HepG2 (cell line): ENCODE data around the gene CA9. TPM values are rescaled to one million over a fixed set of nuclear protein-coding genes. Genes with fewer than 3 reads are reported as not detected.

Experiments used
- DR1 ChIP-seq: sonication (generic); formaldehyde crosslinking; IDR thresholded peaks from 2 replicates; pipeline ENCODE4 v1.8.0; 2021; ENCODE audit warnings: mild to moderate bottlenecking, missing genetic modification reagents, inconsistent platforms
- FOXO4 ChIP-seq: sonication (generic); formaldehyde crosslinking; conservative IDR thresholded peaks from 2 replicates; pipeline ENCODE4 v1.8.1; 2023; ENCODE audit warnings: missing genetic modification reagents
- KLF16 ChIP-seq, 2 experiments: sonication (generic) in 1 of 2; formaldehyde crosslinking in 1 of 2; IDR thresholded peaks; 2 replicates each; pipeline versions ENCODE4 v1.6.1 to v1.8.0; 2016 to 2023; ENCODE audit warnings: missing genetic modification reagents in 2 of 2, missing compliant biosample characterization in 1 of 2
- TCF7L2 ChIP-seq: IDR thresholded peaks from 2 replicates; pipeline ENCODE4 v1.6.1; 2011; ENCODE audit warnings: mild to moderate bottlenecking, low read depth, low read length, moderate library complexity
- TIGD3 ChIP-seq: sonication (generic); formaldehyde crosslinking; IDR thresholded peaks from 2 replicates; pipeline ENCODE4 v1.5.1; 2020; ENCODE audit warnings: mild to moderate bottlenecking, missing genetic modification reagents, borderline replicate concordance
- ZBTB21 ChIP-seq: sonication (generic); formaldehyde crosslinking; IDR thresholded peaks from 2 replicates; pipeline ENCODE4 v1.4.0; 2020; ENCODE audit warnings: missing genetic modification reagents
- ZBTB25 ChIP-seq: IDR thresholded peaks from 2 replicates; pipeline ENCODE4 v1.6.1; 2018; ENCODE audit warnings: missing genetic modification reagents
- ZNF891 ChIP-seq: sonication (generic); formaldehyde crosslinking; IDR thresholded peaks from 2 replicates; pipeline ENCODE4 v1.5.0; 2020; ENCODE audit warnings: mild to moderate bottlenecking, missing genetic modification reagents
- polyA plus RNA-seq, 8 experiments: library from polyadenylated mRNA; depleted of rRNA in 3 of 8; stranded (reverse) in 7 of 8; unstranded in 1 of 8; fragments of >200 nt; fragmentation: Illumina TruSeq in 4 of 8; extraction: Trizol in 4 of 8; gene quantifications; 2 replicates each; pipeline versions ENCODE4 v1.2.1 to v1.2.3, GENCODE V29; 2011 to 2016; ENCODE audit warnings: low read depth in 4 of 8, missing spikeins in 1 of 8, mixed read lengths in 1 of 8; ENCODE audit not compliant: insufficient read depth in 1 of 8
- total RNA-seq, 5 experiments: library from RNA; depleted of rRNA; stranded (reverse); fragments of >200 nt; fragmentation: Illumina TruSeq; extraction: Trizol; gene quantifications; 2 replicates each; pipeline ENCODE4 v1.2.3, GENCODE V29; 2016; ENCODE audit warnings: low read depth in 1 of 5
- TF ChIP-seq, protein P1 (sequence below), 2 experiments: IDR thresholded peaks; 2 replicates each; pipeline ENCODE4 v1.6.1; 2011 to 2012; ENCODE audit warnings: low read length in 2 of 2, borderline replicate concordance in 1 of 2, low read depth in 1 of 2, mild to moderate bottlenecking in 1 of 2, moderate library complexity in 1 of 2
- TF ChIP-seq, protein P2 (sequence below): sonication (generic); formaldehyde crosslinking; IDR thresholded peaks from 2 replicates; pipeline ENCODE4 v1.5.1; 2020; ENCODE audit warnings: missing genetic modification reagents, mild to moderate bottlenecking, borderline replicate concordance

CA9 gene
- total and polyA plus RNA-seq, 2 of the 13 experiments (the other 11 are each of a cell fraction or from before 2014, with no cell fraction given) = 0.13 to 152 TPM

- TF ChIP-seq, protein P1, sequence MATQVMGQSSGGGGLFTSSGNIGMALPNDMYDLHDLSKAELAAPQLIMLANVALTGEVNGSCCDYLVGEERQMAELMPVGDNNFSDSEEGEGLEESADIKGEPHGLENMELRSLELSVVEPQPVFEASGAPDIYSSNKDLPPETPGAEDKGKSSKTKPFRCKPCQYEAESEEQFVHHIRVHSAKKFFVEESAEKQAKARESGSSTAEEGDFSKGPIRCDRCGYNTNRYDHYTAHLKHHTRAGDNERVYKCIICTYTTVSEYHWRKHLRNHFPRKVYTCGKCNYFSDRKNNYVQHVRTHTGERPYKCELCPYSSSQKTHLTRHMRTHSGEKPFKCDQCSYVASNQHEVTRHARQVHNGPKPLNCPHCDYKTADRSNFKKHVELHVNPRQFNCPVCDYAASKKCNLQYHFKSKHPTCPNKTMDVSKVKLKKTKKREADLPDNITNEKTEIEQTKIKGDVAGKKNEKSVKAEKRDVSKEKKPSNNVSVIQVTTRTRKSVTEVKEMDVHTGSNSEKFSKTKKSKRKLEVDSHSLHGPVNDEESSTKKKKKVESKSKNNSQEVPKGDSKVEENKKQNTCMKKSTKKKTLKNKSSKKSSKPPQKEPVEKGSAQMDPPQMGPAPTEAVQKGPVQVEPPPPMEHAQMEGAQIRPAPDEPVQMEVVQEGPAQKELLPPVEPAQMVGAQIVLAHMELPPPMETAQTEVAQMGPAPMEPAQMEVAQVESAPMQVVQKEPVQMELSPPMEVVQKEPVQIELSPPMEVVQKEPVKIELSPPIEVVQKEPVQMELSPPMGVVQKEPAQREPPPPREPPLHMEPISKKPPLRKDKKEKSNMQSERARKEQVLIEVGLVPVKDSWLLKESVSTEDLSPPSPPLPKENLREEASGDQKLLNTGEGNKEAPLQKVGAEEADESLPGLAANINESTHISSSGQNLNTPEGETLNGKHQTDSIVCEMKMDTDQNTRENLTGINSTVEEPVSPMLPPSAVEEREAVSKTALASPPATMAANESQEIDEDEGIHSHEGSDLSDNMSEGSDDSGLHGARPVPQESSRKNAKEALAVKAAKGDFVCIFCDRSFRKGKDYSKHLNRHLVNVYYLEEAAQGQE (IDR thresholded peaks at IDR 0.05; ENCODE audit: borderline replicate concordance in 1 of 2, low read depth in 1 of 2, low read length in 2 of 2) = no peak; a peak in 1 of 4 replicates
- TF ChIP-seq, protein P2, sequence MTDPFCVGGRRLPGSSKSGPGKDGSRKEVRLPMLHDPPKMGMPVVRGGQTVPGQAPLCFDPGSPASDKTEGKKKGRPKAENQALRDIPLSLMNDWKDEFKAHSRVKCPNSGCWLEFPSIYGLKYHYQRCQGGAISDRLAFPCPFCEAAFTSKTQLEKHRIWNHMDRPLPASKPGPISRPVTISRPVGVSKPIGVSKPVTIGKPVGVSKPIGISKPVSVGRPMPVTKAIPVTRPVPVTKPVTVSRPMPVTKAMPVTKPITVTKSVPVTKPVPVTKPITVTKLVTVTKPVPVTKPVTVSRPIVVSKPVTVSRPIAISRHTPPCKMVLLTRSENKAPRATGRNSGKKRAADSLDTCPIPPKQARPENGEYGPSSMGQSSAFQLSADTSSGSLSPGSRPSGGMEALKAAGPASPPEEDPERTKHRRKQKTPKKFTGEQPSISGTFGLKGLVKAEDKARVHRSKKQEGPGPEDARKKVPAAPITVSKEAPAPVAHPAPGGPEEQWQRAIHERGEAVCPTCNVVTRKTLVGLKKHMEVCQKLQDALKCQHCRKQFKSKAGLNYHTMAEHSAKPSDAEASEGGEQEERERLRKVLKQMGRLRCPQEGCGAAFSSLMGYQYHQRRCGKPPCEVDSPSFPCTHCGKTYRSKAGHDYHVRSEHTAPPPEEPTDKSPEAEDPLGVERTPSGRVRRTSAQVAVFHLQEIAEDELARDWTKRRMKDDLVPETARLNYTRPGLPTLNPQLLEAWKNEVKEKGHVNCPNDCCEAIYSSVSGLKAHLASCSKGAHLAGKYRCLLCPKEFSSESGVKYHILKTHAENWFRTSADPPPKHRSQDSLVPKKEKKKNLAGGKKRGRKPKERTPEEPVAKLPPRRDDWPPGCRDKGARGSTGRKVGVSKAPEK = no peak
- TF ChIP-seq DR1 (CRISPR knock-in tag) (peak; percentile 68; the same call in 1 of the 2 replicates), ZBTB21 (CRISPR knock-in tag) (no peak), KLF16 (CRISPR knock-in tag; IDR thresholded peaks at IDR 0.05) (peak in 1 of 2 experiments; percentile 96; a peak in 2 of 4 replicates), TIGD3 (CRISPR knock-in tag) (no peak), ZNF891 (peak; percentile 55; the same call in 1 of the 2 replicates), FOXO4 (no peak), ZBTB25 (peak; percentile 85; the same call in 1 of the 2 replicates), TCF7L2 (no peak)
Observed at GRCh38 chr9:35664531-35665470, 8.9 kb upstream of the CA9 start, which contains the start of gene ARHGEF39 (continued).
